HG03520 (cell line): Measurements from ENCODE around the gene MAP3K2.

Experiments
- ATAC-seq: cut with Tn5 transposase; IDR thresholded peaks from one replicate; pipeline ENCODE4 v1.9.1; 2021; ENCODE audit warnings: mild to moderate bottlenecking, moderate library complexity; ENCODE audit not compliant: unreplicated experiment

MAP3K2 gene, protein sequence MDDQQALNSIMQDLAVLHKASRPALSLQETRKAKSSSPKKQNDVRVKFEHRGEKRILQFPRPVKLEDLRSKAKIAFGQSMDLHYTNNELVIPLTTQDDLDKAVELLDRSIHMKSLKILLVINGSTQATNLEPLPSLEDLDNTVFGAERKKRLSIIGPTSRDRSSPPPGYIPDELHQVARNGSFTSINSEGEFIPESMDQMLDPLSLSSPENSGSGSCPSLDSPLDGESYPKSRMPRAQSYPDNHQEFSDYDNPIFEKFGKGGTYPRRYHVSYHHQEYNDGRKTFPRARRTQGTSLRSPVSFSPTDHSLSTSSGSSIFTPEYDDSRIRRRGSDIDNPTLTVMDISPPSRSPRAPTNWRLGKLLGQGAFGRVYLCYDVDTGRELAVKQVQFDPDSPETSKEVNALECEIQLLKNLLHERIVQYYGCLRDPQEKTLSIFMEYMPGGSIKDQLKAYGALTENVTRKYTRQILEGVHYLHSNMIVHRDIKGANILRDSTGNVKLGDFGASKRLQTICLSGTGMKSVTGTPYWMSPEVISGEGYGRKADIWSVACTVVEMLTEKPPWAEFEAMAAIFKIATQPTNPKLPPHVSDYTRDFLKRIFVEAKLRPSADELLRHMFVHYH

DNA sequence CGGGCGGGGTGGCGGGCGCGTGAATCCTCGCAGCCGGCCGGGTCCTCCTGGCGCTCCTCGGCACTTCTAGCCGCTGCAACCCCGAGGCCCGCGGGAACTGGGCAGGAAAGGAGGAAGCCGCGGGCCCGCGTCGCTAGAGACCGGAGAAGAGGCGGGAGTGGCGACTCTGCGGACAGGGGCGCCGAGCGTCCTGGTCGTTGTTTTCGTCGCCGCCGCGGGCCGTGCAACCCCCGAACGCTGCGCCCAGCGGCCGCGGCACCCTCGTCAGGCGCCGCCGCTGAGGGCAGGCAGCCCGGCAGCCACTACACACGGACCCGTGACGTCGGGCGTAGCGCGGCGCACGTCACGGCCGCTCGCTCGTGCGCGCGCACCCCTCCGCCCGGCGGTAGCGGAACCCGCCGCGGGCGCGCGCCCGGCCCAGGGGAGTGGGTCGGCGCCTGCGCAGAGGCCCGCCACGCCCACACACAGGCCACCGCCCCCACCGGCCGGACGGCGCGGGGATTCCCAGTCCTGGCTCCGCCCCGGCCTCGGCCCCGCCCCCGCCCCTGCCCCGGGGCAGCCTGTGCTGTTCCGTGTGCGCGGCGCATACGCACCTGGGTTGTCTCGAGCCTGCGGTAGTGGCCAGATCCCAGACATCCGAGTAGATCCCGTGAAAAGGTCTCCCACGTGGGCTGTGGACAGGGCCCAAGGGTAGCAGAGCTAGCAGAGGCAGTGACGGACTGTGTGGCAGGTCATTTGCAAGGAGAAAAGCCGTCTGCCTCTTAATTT lies at the start of gene MAP3K2:
TSS of gene MAP3K2 (minus strand) at position 321 of the 768 bp plus-strand sequence. CDS start 44,846 bp downstream, outside the sequence.
- ATAC-seq = peak; percentile 71

DNA sequence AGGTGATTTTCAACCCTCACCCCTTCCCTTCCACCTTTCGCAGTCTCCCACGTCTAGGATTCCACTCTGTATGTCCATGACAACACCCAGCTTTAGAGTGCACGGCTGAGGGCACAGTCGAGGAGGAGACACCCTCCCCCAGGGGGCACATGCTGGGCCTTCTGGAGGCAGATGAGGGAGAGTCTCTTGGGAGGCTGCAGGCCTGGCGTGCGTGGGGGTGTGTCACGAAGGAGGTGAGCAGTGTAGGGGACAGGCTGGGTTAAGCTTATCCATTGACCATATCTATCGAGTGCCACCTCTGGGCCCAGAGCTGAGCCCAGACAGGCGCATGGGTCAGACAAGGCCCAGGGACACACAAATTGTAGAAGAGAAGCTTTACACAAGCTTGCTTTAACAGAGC lies 49.3 kb upstream of the MAP3K2 start:
- ATAC-seq = no peak

DNA sequence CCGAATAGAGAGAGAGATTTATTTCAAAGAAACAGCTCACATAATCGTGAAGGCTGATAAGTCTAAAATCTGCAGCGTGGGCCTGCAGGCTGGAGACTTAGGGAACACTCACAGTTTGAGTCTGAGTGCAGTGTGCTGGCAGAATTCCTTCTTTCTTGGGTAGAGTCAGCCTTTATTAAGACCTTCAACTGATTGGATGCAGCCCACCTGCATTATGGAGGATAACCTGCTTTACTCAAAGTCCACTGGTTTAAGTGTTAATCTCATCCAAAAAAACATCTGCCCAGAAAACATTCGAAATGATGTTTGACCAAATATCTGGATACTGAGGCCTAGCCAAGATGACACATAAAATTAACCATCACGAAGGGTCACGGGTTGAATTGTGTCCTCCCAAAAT lies 46.7 kb upstream of the MAP3K2 start:
- no peak for ATAC-seq

DNA sequence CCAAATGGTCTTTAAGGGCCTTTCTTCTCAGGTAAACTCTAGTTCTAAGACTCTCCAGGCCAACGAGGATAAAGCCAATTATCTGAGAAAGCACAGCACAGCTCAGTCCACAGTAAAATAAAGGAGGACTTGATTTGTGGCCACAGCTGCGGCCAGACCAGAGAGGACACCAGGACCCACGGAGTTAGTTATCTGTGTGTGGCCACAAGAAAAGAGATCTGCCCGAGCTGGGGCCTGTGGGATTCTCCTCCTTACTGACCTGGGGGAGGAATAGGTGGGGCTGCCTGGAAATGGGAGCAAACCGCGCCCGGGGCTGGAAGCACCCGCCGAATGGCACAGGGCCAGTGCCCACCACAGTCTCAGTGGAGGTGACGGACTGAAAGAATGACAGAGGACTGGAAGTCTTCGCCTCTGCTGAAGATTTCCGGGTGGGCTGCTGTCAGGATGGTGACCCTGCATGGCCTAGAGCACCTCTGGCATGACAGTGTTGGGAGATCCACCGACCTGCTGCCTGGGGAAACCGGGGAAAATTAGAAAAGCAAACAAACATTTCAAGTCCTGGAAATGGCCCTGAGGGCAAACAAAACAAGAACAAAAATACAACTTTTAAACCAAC lies 43.7 kb upstream of the MAP3K2 start:
- no peak for ATAC-seq

DNA sequence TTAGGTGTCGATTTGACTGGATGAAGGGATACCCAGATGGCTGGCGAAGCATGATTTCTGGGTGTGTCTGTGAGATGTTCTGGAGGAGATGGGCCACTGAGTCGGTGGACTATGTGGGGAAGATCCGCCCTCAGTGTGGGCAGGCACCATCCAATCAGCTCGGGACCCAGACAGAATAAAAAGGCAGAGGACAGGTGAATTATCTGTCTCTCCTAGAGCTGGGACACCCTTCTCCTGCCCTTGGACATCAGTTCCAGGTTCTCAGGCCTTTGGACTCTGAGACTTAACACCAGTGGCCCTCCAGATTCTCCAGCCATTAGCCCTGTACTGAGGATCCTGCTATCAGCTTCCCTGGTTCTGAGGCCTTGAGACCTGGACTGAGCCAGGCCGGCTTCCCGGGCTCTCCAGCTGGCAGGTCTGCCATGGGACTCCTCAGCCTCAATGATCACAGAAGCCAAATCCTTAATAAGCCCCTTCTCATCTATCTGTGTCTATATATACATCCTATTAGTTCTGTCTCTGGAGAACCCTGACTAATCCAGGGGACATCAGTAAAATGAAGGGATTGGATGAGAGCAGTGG lies 42.2 kb upstream of the MAP3K2 start:
- no peak for ATAC-seq

DNA sequence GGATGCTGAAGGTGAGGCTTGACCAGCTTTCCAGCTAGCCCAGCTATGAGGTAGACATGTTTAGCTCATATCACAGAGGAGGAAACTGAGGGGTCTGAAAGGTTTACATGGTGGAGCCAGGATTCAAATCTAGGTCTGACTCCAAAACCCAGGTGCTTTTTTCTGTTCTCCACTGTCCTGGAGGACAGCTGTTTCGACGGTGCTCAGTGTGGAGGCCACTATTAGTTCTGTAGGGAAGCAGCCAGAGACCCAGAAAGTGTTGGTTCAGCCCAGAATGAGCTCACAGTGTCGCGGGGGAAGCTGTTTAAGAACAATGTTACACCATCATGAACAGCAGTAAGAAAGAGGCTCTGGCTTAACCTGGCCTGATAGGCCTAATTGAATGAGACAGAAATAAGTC lies 41.5 kb upstream of the MAP3K2 start:
- ATAC-seq = no peak

DNA sequence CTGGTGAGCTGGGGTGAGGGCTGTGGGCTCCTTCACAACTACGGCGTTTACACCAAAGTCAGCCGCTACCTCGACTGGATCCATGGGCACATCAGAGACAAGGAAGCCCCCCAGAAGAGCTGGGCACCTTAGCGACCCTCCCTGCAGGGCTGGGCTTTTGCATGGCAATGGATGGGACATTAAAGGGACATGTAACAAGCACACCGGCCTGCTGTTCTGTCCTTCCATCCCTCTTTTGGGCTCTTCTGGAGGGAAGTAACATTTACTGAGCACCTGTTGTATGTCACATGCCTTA lies 41.0 kb upstream of the MAP3K2 start:
- no peak for ATAC-seq

DNA sequence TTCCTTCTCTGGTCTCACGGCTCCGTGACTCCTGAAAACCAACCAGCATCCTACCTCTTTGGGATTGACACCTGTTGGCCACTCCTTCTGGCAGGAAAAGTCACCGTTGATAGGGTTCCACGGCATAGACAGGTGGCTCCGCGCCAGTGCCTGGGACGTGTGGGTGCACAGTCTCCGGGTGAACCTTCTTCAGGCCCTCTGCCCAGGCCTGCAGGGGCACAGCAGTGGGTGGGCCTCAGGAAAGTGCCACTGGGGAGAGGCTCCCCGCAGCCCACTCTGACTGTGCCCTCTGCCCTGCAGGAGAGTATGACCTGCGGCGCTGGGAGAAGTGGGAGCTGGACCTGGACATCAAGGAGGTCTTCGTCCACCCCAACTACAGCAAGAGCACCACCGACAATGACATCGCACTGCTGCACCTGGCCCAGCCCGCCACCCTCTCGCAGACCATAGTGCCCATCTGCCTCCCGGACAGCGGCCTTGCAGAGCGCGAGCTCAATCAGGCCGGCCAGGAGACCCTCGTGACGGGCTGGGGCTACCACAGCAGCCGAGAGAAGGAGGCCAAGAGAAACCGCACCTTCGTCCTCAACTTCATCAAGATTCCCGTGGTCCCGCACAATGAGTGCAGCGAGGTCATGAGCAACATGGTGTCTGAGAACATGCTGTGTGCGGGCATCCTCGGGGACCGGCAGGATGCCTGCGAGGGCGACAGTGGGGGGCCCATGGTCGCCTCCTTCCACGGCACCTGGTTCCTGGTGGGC lies 40.5 kb upstream of the MAP3K2 start:
- no peak for ATAC-seq

DNA sequence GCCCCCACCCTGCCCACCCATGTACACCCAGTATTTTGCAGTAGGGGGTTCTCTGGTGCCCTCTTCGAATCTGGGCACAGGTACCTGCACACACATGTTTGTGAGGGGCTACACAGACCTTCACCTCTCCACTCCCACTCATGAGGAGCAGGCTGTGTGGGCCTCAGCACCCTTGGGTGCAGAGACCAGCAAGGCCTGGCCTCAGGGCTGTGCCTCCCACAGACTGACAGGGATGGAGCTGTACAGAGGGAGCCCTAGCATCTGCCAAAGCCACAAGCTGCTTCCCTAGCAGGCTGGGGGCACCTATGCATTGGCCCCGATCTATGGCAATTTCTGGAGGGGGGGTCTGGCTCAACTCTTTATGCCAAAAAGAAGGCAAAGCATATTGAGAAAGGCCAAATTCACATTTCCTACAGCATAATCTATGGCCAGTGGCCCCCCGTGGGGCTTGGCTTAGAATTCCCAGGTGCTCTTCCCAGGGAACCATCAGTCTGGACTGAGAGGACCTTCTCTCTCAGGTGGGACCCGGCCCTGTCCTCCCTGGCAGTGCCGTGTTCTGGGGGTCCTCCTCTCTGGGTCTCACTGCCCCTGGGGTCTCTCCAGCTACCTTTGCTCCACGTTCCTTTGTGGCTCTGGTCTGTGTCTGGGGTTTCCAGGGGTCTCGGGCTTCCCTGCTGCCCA lies 39.7 kb upstream of the MAP3K2 start:
- no peak for ATAC-seq

DNA sequence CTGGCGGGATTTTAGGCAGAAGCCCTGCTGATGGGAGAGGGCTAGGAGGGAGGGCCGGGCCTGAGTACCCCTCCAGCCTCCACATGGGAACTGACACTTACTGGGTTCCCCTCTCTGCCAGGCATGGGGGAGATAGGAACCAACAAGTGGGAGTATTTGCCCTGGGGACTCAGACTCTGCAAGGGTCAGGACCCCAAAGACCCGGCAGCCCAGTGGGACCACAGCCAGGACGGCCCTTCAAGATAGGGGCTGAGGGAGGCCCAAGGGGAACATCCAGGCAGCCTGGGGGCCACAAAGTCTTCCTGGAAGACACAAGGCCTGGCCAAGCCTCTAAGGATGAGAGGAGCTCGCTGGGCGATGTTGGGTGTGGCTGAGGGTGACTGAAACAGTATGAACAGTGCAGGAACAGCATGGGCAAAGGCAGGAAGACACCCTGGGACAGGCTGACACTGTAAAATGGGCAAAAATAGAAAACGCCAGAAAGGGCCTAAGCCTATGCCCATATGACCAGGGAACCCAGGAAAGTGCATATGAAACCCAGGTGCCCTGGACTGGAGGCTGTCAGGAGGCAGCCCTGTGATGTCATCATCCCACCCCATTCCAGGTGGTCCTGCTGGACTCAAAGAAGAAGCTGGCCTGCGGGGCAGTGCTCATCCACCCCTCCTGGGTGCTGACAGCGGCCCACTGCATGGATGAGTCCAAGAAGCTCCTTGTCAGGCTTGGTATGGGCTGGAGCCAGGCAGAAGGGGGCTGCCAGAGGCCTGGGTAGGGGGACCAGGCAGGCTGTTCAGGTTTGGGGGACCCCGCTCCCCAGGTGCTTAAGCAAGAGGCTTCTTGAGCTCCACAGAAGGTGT lies 39.0 kb upstream of the MAP3K2 start:
- no peak for ATAC-seq

DNA sequence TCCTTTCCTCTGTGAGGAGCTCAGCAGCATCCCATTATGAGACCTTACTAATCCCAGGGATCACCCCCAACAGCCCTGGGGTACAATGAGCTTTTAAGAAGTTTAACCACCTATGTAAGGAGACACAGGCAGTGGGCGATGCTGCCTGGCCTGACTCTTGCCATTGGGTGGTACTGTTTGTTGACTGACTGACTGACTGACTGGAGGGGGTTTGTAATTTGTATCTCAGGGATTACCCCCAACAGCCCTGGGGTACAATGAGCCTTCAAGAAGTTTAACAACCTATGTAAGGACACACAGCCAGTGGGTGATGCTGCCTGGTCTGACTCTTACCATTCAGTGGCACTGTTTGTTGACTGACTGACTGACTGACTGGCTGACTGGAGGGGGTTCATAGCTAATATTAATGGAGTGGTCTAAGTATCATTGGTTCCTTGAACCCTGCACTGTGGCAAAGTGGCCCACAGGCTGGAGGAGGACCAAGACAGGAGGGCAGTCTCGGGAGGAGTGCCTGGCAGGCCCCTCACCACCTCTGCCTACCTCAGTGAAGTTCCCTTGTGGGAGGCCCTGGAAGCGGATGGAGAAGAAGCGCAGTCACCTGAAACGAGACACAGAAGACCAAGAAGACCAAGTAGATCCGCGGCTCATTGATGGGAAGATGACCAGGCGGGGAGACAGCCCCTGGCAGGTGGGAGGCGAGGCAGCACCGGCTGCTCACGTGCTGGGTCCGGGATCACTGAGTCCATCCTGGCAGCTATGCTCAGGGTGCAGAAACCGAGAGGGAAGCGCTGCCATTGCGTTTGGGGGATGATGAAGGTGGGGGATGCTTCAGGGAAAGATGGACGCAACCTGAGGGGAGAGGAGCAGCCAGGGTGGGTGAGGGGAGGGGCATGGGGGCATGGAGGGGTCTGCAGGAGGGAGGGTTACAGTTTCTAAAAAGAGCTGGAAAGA lies 38.0 kb upstream of the MAP3K2 start:
- no peak for ATAC-seq

DNA sequence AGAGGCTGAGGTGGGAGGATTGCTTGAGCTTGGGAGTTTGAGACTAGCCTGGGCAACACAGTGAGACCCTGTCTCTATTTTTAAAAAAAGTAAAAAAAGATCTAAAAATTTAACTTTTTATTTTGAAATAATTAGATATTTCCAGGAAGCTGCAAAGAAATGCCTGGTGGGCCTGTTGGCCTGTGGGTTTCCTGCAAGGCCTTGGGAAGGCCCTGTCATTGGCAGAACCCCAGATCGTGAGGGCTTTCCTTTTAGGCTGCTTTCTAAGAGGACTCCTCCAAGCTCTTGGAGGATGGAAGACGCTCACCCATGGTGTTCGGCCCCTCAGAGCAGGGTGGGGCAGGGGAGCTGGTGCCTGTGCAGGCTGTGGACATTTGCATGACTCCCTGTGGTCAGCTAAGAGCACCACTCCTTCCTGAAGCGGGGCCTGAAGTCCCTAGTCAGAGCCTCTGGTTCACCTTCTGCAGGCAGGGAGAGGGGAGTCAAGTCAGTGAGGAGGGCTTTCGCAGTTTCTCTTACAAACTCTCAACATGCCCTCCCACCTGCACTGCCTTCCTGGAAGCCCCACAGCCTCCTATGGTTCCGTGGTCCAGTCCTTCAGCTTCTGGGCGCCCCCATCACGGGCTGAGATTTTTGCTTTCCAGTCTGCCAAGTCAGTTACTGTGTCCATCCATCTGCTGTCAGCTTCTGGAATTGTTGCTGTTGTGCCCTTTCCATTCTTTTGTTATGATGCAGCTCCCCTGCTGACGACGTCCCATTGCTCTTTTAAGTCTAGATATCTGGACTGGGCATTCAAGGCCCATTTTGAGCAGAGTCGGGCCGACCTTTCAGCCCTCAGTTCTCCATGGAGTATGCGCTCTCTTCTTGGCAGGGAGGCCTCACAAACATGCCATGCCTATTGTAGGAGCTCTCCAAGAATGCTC lies 37.1 kb upstream of the MAP3K2 start:
- ATAC-seq = no peak

DNA sequence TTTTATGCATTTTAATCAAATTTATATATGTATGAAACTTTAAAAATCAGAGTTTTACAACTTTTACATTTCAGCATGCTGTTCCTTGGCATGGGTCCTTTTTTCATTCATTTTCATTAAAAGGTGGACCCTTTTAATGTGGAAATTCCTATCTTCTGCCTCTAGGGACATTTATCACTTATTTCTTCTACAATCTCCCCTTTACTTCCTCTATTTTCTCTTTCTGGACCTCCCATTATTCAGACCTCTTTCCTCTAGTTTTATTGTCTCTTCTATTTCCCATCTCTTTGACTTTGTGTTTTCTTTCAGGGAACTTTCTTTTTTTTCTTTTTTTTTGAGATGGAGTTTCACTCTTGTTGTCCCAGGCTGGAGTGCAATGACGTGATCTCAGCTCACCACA lies 36.1 kb upstream of the MAP3K2 start:
- no peak for ATAC-seq

DNA sequence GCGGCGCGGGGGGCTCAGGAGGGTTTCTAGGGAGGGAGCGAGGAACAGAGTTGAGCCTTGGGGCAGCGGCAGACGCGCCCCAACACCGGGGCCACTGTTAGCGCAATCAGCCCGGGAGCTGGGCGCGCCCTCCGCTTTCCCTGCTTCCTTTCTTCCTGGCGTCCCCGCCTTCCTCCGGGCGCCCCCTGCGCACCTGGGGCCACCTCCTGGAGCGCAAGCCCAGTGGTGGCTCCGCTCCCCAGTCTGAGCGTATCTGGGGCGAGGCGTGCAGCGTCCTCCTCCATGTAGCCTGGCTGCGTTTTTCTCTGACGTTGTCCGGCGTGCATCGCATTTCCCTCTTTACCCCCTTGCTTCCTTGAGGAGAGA lies 35.7 kb upstream of the MAP3K2 start:
- ATAC-seq = no peak

DNA sequence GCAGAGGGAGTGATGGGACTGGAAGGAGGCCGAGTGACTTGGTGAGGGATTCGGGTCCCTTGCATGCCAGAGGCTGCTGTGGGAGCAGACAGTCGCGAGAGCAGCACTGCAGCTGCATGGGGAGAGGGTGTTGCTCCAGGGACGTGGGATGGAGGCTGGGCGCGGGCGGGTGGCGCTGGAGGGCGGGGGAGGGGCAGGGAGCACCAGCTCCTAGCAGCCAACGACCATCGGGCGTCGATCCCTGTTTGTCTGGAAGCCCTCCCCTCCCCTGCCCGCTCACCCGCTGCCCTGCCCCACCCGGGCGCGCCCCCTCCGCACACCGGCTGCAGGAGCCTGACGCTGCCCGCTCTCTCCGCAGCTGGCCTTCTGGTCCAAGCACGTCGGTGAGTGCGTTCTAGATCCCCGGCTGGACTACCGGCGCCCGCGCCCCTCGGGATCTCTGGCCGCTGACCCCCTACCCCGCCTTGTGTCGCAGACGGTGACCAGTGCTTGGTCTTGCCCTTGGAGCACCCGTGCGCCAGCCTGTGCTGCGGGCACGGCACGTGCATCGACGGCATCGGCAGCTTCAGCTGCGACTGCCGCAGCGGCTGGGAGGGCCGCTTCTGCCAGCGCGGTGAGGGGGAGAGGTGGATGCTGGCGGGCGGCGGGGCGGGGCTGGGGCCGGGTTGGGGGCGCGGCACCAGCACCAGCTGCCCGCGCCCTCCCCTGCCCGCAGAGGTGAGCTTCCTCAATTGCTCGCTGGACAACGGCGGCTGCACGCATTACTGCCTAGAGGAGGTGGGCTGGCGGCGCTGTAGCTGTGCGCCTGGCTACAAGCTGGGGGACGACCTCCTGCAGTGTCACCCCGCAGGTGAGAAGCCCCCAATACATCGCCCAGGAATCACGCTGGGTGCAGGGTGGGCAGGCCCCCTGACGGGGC lies 35.0 kb upstream of the MAP3K2 start:
- ATAC-seq = no peak
